SK-N-SH (cell line): ENCODE measurements around the gene PTGDR2. TPM values are rescaled to one million over a fixed set of nuclear protein-coding genes. Genes with fewer than 3 reads are reported as not detected.

Experiments used
- CTCF ChIA-PET: fragments of 300-600, 350-600 bp; formaldehyde crosslinking; extraction: SDS; loops from one replicate; lab custom pipeline; 2021; lab: Yijun Ruan, JAX
- POLR2A ChIA-PET: fragments of 350-600 bp; sonication (Branson Sonifier 250); formaldehyde crosslinking; extraction: SDS; loops from one replicate; lab custom pipeline; 2020; ENCODE audit warnings: antibody characterized with exemption, inconsistent platforms; lab: Yijun Ruan, JAX
- DNase-seq: peaks from one replicate; pipeline ENCODE4 v3.0.0; 2012
- H2AFZ ChIP-seq: fragments of 200-600 bp; sonication (generic); 2 replicates; pipeline ENCODE4 v1.8.1; 2016; ENCODE audit warnings: antibody characterized with exemption, mild to moderate bottlenecking, low read depth
- H3F3A ChIP-seq: fragments of 200-600 bp; sonication (generic); replicated peaks from 2 replicates; pipeline ENCODE3; 2016; ENCODE audit warnings: antibody characterized with exemption, mild to moderate bottlenecking; ENCODE audit not compliant: insufficient read depth
- H3K27ac ChIP-seq, 2 experiments: fragments of 200-500 bp in 1 of 2; fragments of 200-600 bp in 1 of 2; sonication (Bioruptor generic) in 1 of 2; sonication (generic), shearing (Covaris generic) in 1 of 2; 2 replicates each; pipeline versions ENCODE4 v1.5.1 to v1.6.1; 2014 to 2016; ENCODE audit warnings: low read depth in 2 of 2, inconsistent platforms in 1 of 2, low read length in 1 of 2, mild to moderate bottlenecking in 1 of 2, mixed read lengths in 1 of 2
- H3K27me3 ChIP-seq: fragments of 200-600 bp; sonication (generic), shearing (Covaris generic); 2 replicates; pipeline ENCODE4 v1.6.1; 2016; ENCODE audit warnings: mixed run types; ENCODE audit not compliant: insufficient read depth
- H3K36me3 ChIP-seq, 2 experiments: fragments of 200-500 bp in 1 of 2; fragments of 200-600 bp in 1 of 2; sonication (Bioruptor generic) in 1 of 2; sonication (generic) in 1 of 2; replicated peaks in 1 of 2; 2 replicates each; pipeline versions ENCODE3 to v1.5.1; 2014 to 2016; ENCODE audit warnings: low read length in 1 of 2, mild to moderate bottlenecking in 1 of 2; ENCODE audit not compliant: insufficient read depth in 2 of 2, control insufficient read depth in 1 of 2
- H3K4me1 ChIP-seq, 2 experiments: fragments of 200-500 bp in 1 of 2; fragments of 200-600 bp in 1 of 2; sonication (Bioruptor generic) in 1 of 2; sonication (generic), shearing (Covaris generic) in 1 of 2; 2 replicates each; pipeline versions ENCODE4 v1.5.1 to v1.6.1; 2014 to 2016; ENCODE audit warnings: low read depth in 1 of 2, low read length in 1 of 2, mixed run types in 1 of 2; ENCODE audit not compliant: insufficient read depth in 2 of 2, control insufficient read depth in 1 of 2
- H3K4me2 ChIP-seq: fragments of 200-600 bp; sonication (generic), shearing (Covaris generic); 2 replicates; pipeline ENCODE4 v1.6.1; 2017; ENCODE audit warnings: mixed run types
- H3K4me3 ChIP-seq, 2 experiments: fragments of 200-500 bp in 1 of 2; fragments of 200-600 bp in 1 of 2; sonication (Bioruptor generic) in 1 of 2; sonication (generic), shearing (Covaris generic) in 1 of 2; 2 replicates each; pipeline versions ENCODE4 v1.5.1 to v1.8.1; 2014 to 2016; ENCODE audit warnings: low read depth in 2 of 2, inconsistent platforms in 1 of 2, low read length in 1 of 2, mild to moderate bottlenecking in 1 of 2, mixed read lengths in 1 of 2, moderate library complexity in 1 of 2
- H3K79me2 ChIP-seq: fragments of 200-600 bp; sonication (generic); 2 replicates; pipeline ENCODE4 v1.8.1; 2017; ENCODE audit warnings: mild to moderate bottlenecking; ENCODE audit not compliant: insufficient read depth
- H3K9ac ChIP-seq: fragments of 200-600 bp; sonication (generic); 2 replicates; pipeline ENCODE4 v1.6.1; 2017; ENCODE audit warnings: mixed run types
- H3K9me2 ChIP-seq: fragments of 200-600 bp; sonication (generic); 2 replicates; pipeline ENCODE4 v1.6.1; 2017; ENCODE audit warnings: mixed run types
- H3K9me3 ChIP-seq: fragments of 200-600 bp; sonication (generic); 2 replicates; pipeline ENCODE4 v1.6.1; 2017; ENCODE audit warnings: mixed run types, mild to moderate bottlenecking, moderate library complexity
- H4K20me1 ChIP-seq: fragments of 200-600 bp; sonication (generic); 2 replicates; pipeline ENCODE4 v1.6.1; 2017; ENCODE audit warnings: mild to moderate bottlenecking, mixed run types; ENCODE audit not compliant: insufficient read depth
- EP300 ChIP-seq, 2 experiments: IDR thresholded peaks; 2 replicates each; pipeline versions ENCODE4 v1.4.0 to v1.6.1; 2012; ENCODE audit warnings: borderline replicate concordance in 1 of 2, low read depth in 1 of 2, low read length in 1 of 2
- FOXJ3 ChIP-seq: sonication (generic); formaldehyde crosslinking; IDR thresholded peaks from 2 replicates; pipeline ENCODE4 v1.5.1; 2020; ENCODE audit warnings: mild to moderate bottlenecking, missing genetic modification reagents
- JUND ChIP-seq: IDR thresholded peaks from 2 replicates; pipeline ENCODE4 v1.4.0; 2012
- MEF2A ChIP-seq: IDR thresholded peaks from 2 replicates; pipeline ENCODE4 v1.4.0; 2012; ENCODE audit warnings: low read depth, borderline replicate concordance
- MXI1 ChIP-seq: IDR thresholded peaks from 2 replicates; pipeline ENCODE4 v1.6.1; 2012; ENCODE audit warnings: mild to moderate bottlenecking, low read depth, low read length, improper control_type of control experiment
- PBX3 ChIP-seq: IDR thresholded peaks from 2 replicates; pipeline ENCODE4; 2012
- RAD21 ChIP-seq: IDR thresholded peaks from 2 replicates; pipeline ENCODE4 v1.6.1; 2012; ENCODE audit warnings: mild to moderate bottlenecking, low read length
- RCOR1 ChIP-seq: fragments of 150-350 bp; IDR thresholded peaks from 2 replicates; pipeline ENCODE4 v1.6.1; 2017; ENCODE audit warnings: antibody characterized with exemption, low read length
- RFX5 ChIP-seq: IDR thresholded peaks from 2 replicates; pipeline ENCODE4 v1.6.1; 2012; ENCODE audit warnings: mild to moderate bottlenecking, improper control_type of control experiment, low read length
- SMC3 ChIP-seq: IDR thresholded peaks from 2 replicates; pipeline ENCODE4 v1.6.1; 2012; ENCODE audit warnings: low read depth, low read length, improper control_type of control experiment
- TAF1 ChIP-seq: IDR thresholded peaks from 2 replicates; pipeline ENCODE4 v1.6.1; 2012; ENCODE audit warnings: low read depth, mild to moderate bottlenecking, low read length, moderate library complexity, borderline replicate concordance
- TCF12 ChIP-seq: IDR thresholded peaks from 2 replicates; pipeline ENCODE4 v1.4.0; 2012
- YY1 ChIP-seq: IDR thresholded peaks from 2 replicates; pipeline ENCODE4 v1.4.0; 2012; ENCODE audit warnings: low read depth, mild to moderate bottlenecking
- WGBS: methylation state at CpG from one replicate; pipeline ENCODE4 v1.1.6; 2017; ENCODE audit warnings: low lambda C conversion rate; 5-methylcytosine and 5-hydroxymethylcytosine counted together
- polyA plus RNA-seq, 3 experiments: library from polyadenylated mRNA; depleted of rRNA; stranded (reverse); fragments of >200 nt; gene quantifications; 2 replicates each; pipeline ENCODE4 v1.2.3, GENCODE V29; 2012
- TF ChIP-seq, protein P1 (sequence below): IDR thresholded peaks from 2 replicates; pipeline ENCODE4 v1.6.1; 2012; ENCODE audit warnings: mild to moderate bottlenecking, low read depth, low read length, moderate library complexity
- TF ChIP-seq, protein P2 (sequence below): IDR thresholded peaks from 2 replicates; pipeline ENCODE4 v1.4.0; 2012; ENCODE audit warnings: low read depth, borderline replicate concordance
- TF ChIP-seq, protein P3 (sequence below): fragments of 200-600 bp; sonication (generic); IDR thresholded peaks from 2 replicates; pipeline ENCODE4 v1.6.1; 2017; ENCODE audit warnings: antibody characterized with exemption, mild to moderate bottlenecking, moderate library complexity

PTGDR2 gene
- polyA plus RNA-seq, 1 of the 3 experiments (the other 2 are of a cell fraction), result 0.02 TPM

- ChIA-PET CTCF (interaction anchor here (1.8 kb wide), 1 partner anchor 49 kb away, joined by 15 read pairs; no protein-coding TSS in a partner anchor), POLR2A (no interaction called here)
- Histone ChIP-seq H3K4me3 (no peak overlapping the region), H3K36me3 (peaks cover 0 to 20% of the 10 kb centered on the region in 2 experiments), H3K4me1 (no peaks in the 10 kb centered on the region), H3F3A (no peaks in the 10 kb centered on the region), H3K9me2 (no peaks in the 10 kb centered on the region), H3K27me3 (no peaks in the 10 kb centered on the region), H3K79me2 (no peaks in the 10 kb centered on the region), H4K20me1 (no peaks in the 10 kb centered on the region), H3K4me2 (no peak overlapping the region), H3K9me3 (no peaks in the 10 kb centered on the region), H2AFZ (no peak overlapping the region), H3K9ac (no peak overlapping the region), H3K27ac (no peak overlapping the region)
- WGBS, result 84% methylated on average over 4 of the region's 5 CpGs
- TF ChIP-seq MXI1 (no peak), RFX5 (no peak), FOXJ3 (CRISPR knock-in tag) (no peak), SMC3 (no peak), TAF1 (no peak), YY1 (no peak), MEF2A (no peak), PBX3 (no peak), TCF12 (no peak), JUND (no peak), RAD21 (no peak), EP300 (IDR thresholded peaks at IDR 0.05; ENCODE audit: borderline replicate concordance in 1 of 2, low read depth in 1 of 2, low read length in 1 of 2) (no peak), RCOR1 (no peak)
- TF ChIP-seq, protein P1, sequence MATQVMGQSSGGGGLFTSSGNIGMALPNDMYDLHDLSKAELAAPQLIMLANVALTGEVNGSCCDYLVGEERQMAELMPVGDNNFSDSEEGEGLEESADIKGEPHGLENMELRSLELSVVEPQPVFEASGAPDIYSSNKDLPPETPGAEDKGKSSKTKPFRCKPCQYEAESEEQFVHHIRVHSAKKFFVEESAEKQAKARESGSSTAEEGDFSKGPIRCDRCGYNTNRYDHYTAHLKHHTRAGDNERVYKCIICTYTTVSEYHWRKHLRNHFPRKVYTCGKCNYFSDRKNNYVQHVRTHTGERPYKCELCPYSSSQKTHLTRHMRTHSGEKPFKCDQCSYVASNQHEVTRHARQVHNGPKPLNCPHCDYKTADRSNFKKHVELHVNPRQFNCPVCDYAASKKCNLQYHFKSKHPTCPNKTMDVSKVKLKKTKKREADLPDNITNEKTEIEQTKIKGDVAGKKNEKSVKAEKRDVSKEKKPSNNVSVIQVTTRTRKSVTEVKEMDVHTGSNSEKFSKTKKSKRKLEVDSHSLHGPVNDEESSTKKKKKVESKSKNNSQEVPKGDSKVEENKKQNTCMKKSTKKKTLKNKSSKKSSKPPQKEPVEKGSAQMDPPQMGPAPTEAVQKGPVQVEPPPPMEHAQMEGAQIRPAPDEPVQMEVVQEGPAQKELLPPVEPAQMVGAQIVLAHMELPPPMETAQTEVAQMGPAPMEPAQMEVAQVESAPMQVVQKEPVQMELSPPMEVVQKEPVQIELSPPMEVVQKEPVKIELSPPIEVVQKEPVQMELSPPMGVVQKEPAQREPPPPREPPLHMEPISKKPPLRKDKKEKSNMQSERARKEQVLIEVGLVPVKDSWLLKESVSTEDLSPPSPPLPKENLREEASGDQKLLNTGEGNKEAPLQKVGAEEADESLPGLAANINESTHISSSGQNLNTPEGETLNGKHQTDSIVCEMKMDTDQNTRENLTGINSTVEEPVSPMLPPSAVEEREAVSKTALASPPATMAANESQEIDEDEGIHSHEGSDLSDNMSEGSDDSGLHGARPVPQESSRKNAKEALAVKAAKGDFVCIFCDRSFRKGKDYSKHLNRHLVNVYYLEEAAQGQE, result no peak
- TF ChIP-seq, protein P2, sequence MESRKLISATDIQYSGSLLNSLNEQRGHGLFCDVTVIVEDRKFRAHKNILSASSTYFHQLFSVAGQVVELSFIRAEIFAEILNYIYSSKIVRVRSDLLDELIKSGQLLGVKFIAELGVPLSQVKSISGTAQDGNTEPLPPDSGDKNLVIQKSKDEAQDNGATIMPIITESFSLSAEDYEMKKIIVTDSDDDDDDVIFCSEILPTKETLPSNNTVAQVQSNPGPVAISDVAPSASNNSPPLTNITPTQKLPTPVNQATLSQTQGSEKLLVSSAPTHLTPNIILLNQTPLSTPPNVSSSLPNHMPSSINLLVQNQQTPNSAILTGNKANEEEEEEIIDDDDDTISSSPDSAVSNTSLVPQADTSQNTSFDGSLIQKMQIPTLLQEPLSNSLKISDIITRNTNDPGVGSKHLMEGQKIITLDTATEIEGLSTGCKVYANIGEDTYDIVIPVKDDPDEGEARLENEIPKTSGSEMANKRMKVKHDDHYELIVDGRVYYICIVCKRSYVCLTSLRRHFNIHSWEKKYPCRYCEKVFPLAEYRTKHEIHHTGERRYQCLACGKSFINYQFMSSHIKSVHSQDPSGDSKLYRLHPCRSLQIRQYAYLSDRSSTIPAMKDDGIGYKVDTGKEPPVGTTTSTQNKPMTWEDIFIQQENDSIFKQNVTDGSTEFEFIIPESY, result no peak
- TF ChIP-seq, protein P3, sequence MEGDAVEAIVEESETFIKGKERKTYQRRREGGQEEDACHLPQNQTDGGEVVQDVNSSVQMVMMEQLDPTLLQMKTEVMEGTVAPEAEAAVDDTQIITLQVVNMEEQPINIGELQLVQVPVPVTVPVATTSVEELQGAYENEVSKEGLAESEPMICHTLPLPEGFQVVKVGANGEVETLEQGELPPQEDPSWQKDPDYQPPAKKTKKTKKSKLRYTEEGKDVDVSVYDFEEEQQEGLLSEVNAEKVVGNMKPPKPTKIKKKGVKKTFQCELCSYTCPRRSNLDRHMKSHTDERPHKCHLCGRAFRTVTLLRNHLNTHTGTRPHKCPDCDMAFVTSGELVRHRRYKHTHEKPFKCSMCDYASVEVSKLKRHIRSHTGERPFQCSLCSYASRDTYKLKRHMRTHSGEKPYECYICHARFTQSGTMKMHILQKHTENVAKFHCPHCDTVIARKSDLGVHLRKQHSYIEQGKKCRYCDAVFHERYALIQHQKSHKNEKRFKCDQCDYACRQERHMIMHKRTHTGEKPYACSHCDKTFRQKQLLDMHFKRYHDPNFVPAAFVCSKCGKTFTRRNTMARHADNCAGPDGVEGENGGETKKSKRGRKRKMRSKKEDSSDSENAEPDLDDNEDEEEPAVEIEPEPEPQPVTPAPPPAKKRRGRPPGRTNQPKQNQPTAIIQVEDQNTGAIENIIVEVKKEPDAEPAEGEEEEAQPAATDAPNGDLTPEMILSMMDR, result no peak
- no peak for DNase-seq
Observed at GRCh38 chr11:60879971-60880588, 24.3 kb upstream of the PTGDR2 start.
